ENCODE data around the gene CLCN7. TPM values are rescaled to one million over a fixed set of nuclear protein-coding genes. Genes with fewer than 3 reads are reported as not detected.

Gene CLCN7
- total and polyA plus RNA-seq, 2 experiments from 2014 or later: 17.4 to 53.8 TPM

GRCh38 chr16:1414532-1415260 is 60.1 kb downstream of the CLCN7 start, which contains the start of gene UNKL:
TSS of gene UNKL (minus strand) at chr16:1414704. CDS start at chr16:1414691, 13 bp downstream.
- peak; percentile 64 for ATAC-seq

More at GRCh38 chr16:1414532-1415260, 60.1 kb downstream of the CLCN7 start, which contains the start of gene UNKL:
- Histone ChIP-seq H3K4me1 (ENCODE audit: insufficient read depth) (peaks cover 4% of the 10 kb centered on the region; the same call in 1 of the 2 replicates), H3K36me3 (ENCODE audit: insufficient read depth) (no peaks in the 10 kb centered on the region), H3K4me3 (peak within 1 kb of the TSS; percentile 91), H3K79me2 (replicated peaks; ENCODE audit: insufficient read depth) (peaks cover 29% of the 10 kb centered on the region), H3K27me3 (ENCODE audit: insufficient read depth) (no peaks in the 10 kb centered on the region), H2AFZ (0 out of 2 replicates have a peak within 1 kb of the TSS, but pooled peaks have one; percentile 76), H3K27ac (ENCODE audit: low read depth) (peak within 1 kb of the TSS; percentile 63; the same call in 1 of the 2 replicates), H3F3A (replicated peaks; ENCODE audit: low read depth) (peaks cover 8% of the 10 kb centered on the region; the same call in 1 of the 2 replicates), H3K4me2 (peak within 1 kb of the TSS; percentile 81), H3K9me2 (ENCODE audit: insufficient read depth) (no peaks in the 10 kb centered on the region), H4K20me1 (replicated peaks; ENCODE audit: insufficient read depth) (peaks cover 5% of the 10 kb centered on the region)
- H3K36me3 Mint-ChIP-seq (ENCODE audit: low read depth): no peaks in the 10 kb centered on the region
- H3K9me3 Mint-ChIP-seq: no peaks in the 10 kb centered on the region
- H3K4me1 Mint-ChIP-seq: no peaks in the 10 kb centered on the region
- TF ChIP-seq ZNF462 (CRISPR knock-in tag; IDR thresholded peaks at IDR 0.05) (no peak), POLR2AphosphoS5 (IDR thresholded peaks at IDR 0.05; ENCODE audit: low read depth) (peak; percentile 40; the same call in 1 of the 2 replicates)
- H3K4me3 Mint-ChIP-seq: peak within 1 kb of the TSS; percentile 81
- peaks cover 8% of the 10 kb centered on the region for H3K27me3 Mint-ChIP-seq (ENCODE audit: insufficient read depth, low read depth, poor library complexity)
- H3K27ac Mint-ChIP-seq: peak within 1 kb of the TSS; percentile 72; the same call in 1 of the 2 replicates
- DNase-seq (ENCODE audit: low spot score): peak; percentile 81

All from GM23338 (cell line).